HepG2 (cell line): ENCODE measurements around the gene DPP7. TPM values are rescaled to one million over a fixed set of nuclear protein-coding genes. Genes with fewer than 3 reads are reported as not detected.
"Not testable (repeated sequence)": the region's sequence is repeated elsewhere in the genome, so short reads cannot be mapped to it uniquely, and the experiment has no call there.

Source experiments
- ATAC-seq: fragments of 200-7000 bp; cut with Tn5 transposase; 3 replicates; pipeline ENCODE4 v1.9.1; 2020; ENCODE audit warnings: mild to moderate bottlenecking, moderate library complexity
- BruUV-seq: library from RNA; stranded (reverse); fragments of 400-500 nt; replicated peaks from 2 replicates; lab custom pipeline; 2021; lab: Mats Ljungman, UMichigan
- CTCF ChIA-PET: fragments of 300-600 bp; formaldehyde crosslinking; extraction: SDS; loops from one replicate; lab custom pipeline; 2021; ENCODE audit warnings: low total read pairs, inconsistent platforms, low intra/inter-chr PET ratio; lab: Yijun Ruan, JAX
- POLR2A ChIA-PET: fragments of 350-600 bp; sonication (Branson Sonifier 250); formaldehyde crosslinking; loops from one replicate; lab custom pipeline; 2020; ENCODE audit warnings: antibody characterized with exemption, inconsistent platforms; lab: Yijun Ruan, JAX
- DNase-seq: peaks from one replicate; pipeline ENCODE4 v3.0.0-alpha.2; 2015; ENCODE audit warnings: low spot score
- FAIRE-seq: peaks from 3 replicates; lab custom pipeline; 2011; peaks lifted over from hg19 to GRCh38; lab: Jason Lieb, UNC
- H2AFZ ChIP-seq: one replicate; pipeline ENCODE4 v1.6.1; 2011; ENCODE audit warnings: low read length, inconsistent platforms
- H3K27ac ChIP-seq: fragments of 300-600 bp; 3 replicates; pipeline ENCODE4 v1.8.0; 2011; ENCODE audit warnings: mixed run types, mild to moderate bottlenecking, mixed read lengths, low read length, inconsistent platforms; ENCODE audit not compliant: insufficient read depth; ENCODE audit errors: extremely low read length
- H3K27me3 ChIP-seq, 2 experiments: fragments of 200-600 bp in 1 of 2; 2 replicates in 1 of 2; 3 replicates in 1 of 2; pipeline versions ENCODE4 v1.6.0 to v1.8.0; 2011; ENCODE audit warnings: low read length in 2 of 2, mild to moderate bottlenecking in 2 of 2, moderate library complexity in 2 of 2, inconsistent platforms in 1 of 2; ENCODE audit not compliant: insufficient read depth in 2 of 2, control insufficient read depth in 1 of 2
- H3K36me3 ChIP-seq, 2 experiments: fragments of 200-600 bp in 1 of 2; replicated peaks in 1 of 2; 2 replicates in 1 of 2; 3 replicates in 1 of 2; pipeline versions ENCODE4 v1.5.1 to v1.8.0; 2011; ENCODE audit warnings: low read length in 2 of 2, inconsistent platforms in 1 of 2; ENCODE audit not compliant: insufficient read depth in 2 of 2, control insufficient read depth in 1 of 2
- H3K4me1 ChIP-seq: 2 replicates; pipeline ENCODE4 v1.5.1; 2012; ENCODE audit warnings: low read length, inconsistent platforms; ENCODE audit not compliant: insufficient read depth
- H3K4me2 ChIP-seq: 2 replicates; pipeline ENCODE4 v1.6.0; 2011; ENCODE audit warnings: low read depth, low read length, inconsistent platforms
- H3K4me3 ChIP-seq, 3 experiments: fragments of 200-600 bp in 1 of 3; sonication (generic), shearing (Covaris generic) in 1 of 3; replicated peaks in 1 of 3; 2 replicates each; pipeline ENCODE4 v1.5.1; 2011 to 2016; ENCODE audit warnings: low read length in 3 of 3, inconsistent platforms in 2 of 3, low read depth in 2 of 3, mild to moderate bottlenecking in 2 of 3, control low read depth in 1 of 3, mixed read lengths in 1 of 3; ENCODE audit not compliant: insufficient read depth in 1 of 3
- H3K79me2 ChIP-seq: one replicate; pipeline ENCODE4 v1.6.1; 2011; ENCODE audit warnings: low read length, inconsistent platforms; ENCODE audit not compliant: insufficient read depth
- H3K9ac ChIP-seq: 2 replicates; pipeline ENCODE4 v1.6.0; 2011; ENCODE audit warnings: mild to moderate bottlenecking, low read depth, low read length, inconsistent platforms; ENCODE audit not compliant: insufficient read depth
- H3K9me3 ChIP-seq: 2 replicates; pipeline ENCODE4 v1.5.1; 2012; ENCODE audit warnings: mild to moderate bottlenecking, low read length
- H4K20me1 ChIP-seq: 2 replicates; pipeline ENCODE4 v1.6.0; 2011; ENCODE audit warnings: inconsistent platforms, mild to moderate bottlenecking, low read length, moderate library complexity; ENCODE audit not compliant: insufficient read depth
- ADNP ChIP-seq: sonication (generic); formaldehyde crosslinking; IDR thresholded peaks from 2 replicates; pipeline ENCODE4 v1.4.0; 2020; ENCODE audit warnings: missing genetic modification reagents
- CC2D1A ChIP-seq: sonication (generic); formaldehyde crosslinking; IDR thresholded peaks from 2 replicates; pipeline ENCODE4 v1.8.1; 2023; ENCODE audit warnings: mild to moderate bottlenecking, missing genetic modification reagents
- ELF3 ChIP-seq: IDR thresholded peaks from 2 replicates; pipeline ENCODE4 v1.6.1; 2016; ENCODE audit warnings: missing genetic modification reagents, missing compliant biosample characterization
- EP300 ChIP-seq, 3 experiments: sonication (generic) in 1 of 3; formaldehyde crosslinking in 1 of 3; IDR thresholded peaks; 2 replicates each; pipeline versions ENCODE4 v1.5.1 to v1.6.1; 2011 to 2020; ENCODE audit warnings: low read depth in 2 of 3, low read length in 2 of 3, borderline replicate concordance in 1 of 3, improper control_type of control experiment in 1 of 3, mild to moderate bottlenecking in 1 of 3, missing genetic modification reagents in 1 of 3, moderate library complexity in 1 of 3
- HNRNPK ChIP-seq: fragments of 200-400 bp; formaldehyde crosslinking; IDR thresholded peaks from 2 replicates; pipeline ENCODE4 v1.6.1; 2018; ENCODE audit warnings: low read length, low read depth, moderate library complexity, mild to moderate bottlenecking; ENCODE audit not compliant: poor library complexity, severe bottlenecking
- KDM4B ChIP-seq: sonication (generic); formaldehyde crosslinking; IDR thresholded peaks from 2 replicates; pipeline ENCODE4 v1.4.0; 2020; ENCODE audit warnings: missing genetic modification reagents
- PRDM10 ChIP-seq: sonication (generic); formaldehyde crosslinking; IDR thresholded peaks from 2 replicates; pipeline ENCODE4 v1.4.0; 2020; ENCODE audit warnings: low read depth, missing genetic modification reagents
- RFX5 ChIP-seq: IDR thresholded peaks from 2 replicates; pipeline ENCODE4 v1.6.1; 2011; ENCODE audit warnings: low read depth, low read length, improper control_type of control experiment
- ZNF605 ChIP-seq: sonication (generic); formaldehyde crosslinking; IDR thresholded peaks from 2 replicates; pipeline ENCODE4 v1.8.0; 2022; ENCODE audit warnings: mild to moderate bottlenecking, missing genetic modification reagents
- ZNF770 ChIP-seq: sonication (generic); formaldehyde crosslinking; IDR thresholded peaks from 2 replicates; pipeline ENCODE4 v1.5.0; 2020; ENCODE audit warnings: mild to moderate bottlenecking, missing genetic modification reagents
- WGBS: methylation state at CpG from one replicate; pipeline ENCODE4 v1.1.6; 2017; ENCODE audit warnings: low lambda C conversion rate; 5-methylcytosine and 5-hydroxymethylcytosine counted together
- in situ Hi-C: cut with HindIII; loops from 2 replicates; pipeline ENCODE4 v1.10.0; 2017; ENCODE audit warnings: low pct_unique_long_range_greater_than_20kb; ENCODE audit not compliant: extremely low pct_ligation_motif_present
- intact Hi-C: fragments of 100-400 bp; cut with micrococcal nuclease; formaldehyde crosslinking; loops from one replicate; pipeline ENCODE4 v1.10.0; 2022; ENCODE audit not compliant: unreplicated experiment
- polyA plus RNA-seq, 8 experiments: library from polyadenylated mRNA; depleted of rRNA in 3 of 8; stranded (reverse) in 7 of 8; unstranded in 1 of 8; fragments of >200 nt; fragmentation: Illumina TruSeq in 4 of 8; extraction: Trizol in 4 of 8; gene quantifications; 2 replicates each; pipeline versions ENCODE4 v1.2.1 to v1.2.3, GENCODE V29; 2011 to 2016; ENCODE audit warnings: low read depth in 4 of 8, missing spikeins in 1 of 8, mixed read lengths in 1 of 8; ENCODE audit not compliant: insufficient read depth in 1 of 8
- total RNA-seq, 5 experiments: library from RNA; depleted of rRNA; stranded (reverse); fragments of >200 nt; fragmentation: Illumina TruSeq; extraction: Trizol; gene quantifications; 2 replicates each; pipeline ENCODE4 v1.2.3, GENCODE V29; 2016; ENCODE audit warnings: low read depth in 1 of 5
- TF ChIP-seq, protein P1 (sequence below): sonication (generic); formaldehyde crosslinking; conservative IDR thresholded peaks from 2 replicates; pipeline ENCODE4 v1.8.0; 2022; ENCODE audit warnings: missing genetic modification reagents

Gene DPP7
- total and polyA plus RNA-seq, 2 of the 13 experiments (the other 11 are each of a cell fraction or from before 2014, with no cell fraction given), result 1.2 to 4.5 TPM

- no peak for TF ChIP-seq CC2D1A
- no peak for TF ChIP-seq KDM4B
- TF ChIP-seq, protein P1, sequence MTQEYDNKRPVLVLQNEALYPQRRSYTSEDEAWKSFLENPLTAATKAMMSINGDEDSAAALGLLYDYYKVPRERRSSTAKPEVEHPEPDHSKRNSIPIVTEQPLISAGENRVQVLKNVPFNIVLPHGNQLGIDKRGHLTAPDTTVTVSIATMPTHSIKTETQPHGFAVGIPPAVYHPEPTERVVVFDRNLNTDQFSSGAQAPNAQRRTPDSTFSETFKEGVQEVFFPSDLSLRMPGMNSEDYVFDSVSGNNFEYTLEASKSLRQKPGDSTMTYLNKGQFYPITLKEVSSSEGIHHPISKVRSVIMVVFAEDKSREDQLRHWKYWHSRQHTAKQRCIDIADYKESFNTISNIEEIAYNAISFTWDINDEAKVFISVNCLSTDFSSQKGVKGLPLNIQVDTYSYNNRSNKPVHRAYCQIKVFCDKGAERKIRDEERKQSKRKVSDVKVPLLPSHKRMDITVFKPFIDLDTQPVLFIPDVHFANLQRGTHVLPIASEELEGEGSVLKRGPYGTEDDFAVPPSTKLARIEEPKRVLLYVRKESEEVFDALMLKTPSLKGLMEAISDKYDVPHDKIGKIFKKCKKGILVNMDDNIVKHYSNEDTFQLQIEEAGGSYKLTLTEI (CRISPR knock-in tag), result no peak
- TF ChIP-seq RFX5, result no peak
- TF ChIP-seq HNRNPK, result no peak
- no peak for TF ChIP-seq ZNF605 (CRISPR knock-in tag)
- TF ChIP-seq EP300 (IDR thresholded peaks at IDR 0.05; ENCODE audit: low read depth in 2 of 2, low read length in 2 of 2), result no peak
- no peak for TF ChIP-seq EP300 (CRISPR knock-in tag; IDR thresholded peaks at IDR 0.05; ENCODE audit: borderline replicate concordance)
- TF ChIP-seq ZNF770 (CRISPR knock-in tag), result no peak
- TF ChIP-seq ELF3 (CRISPR knock-in tag), result no peak
- no peak for TF ChIP-seq ADNP (CRISPR knock-in tag)
- no peak for TF ChIP-seq PRDM10
These were observed 8.9 kb upstream of the DPP7 start (continued) for GRCh38 chr9:137123468-137123837.

GRCh38 chr9:137122796-137123467, 8.4 kb upstream of the DPP7 start:
- H3K27me3 ChIP-seq, ATAC-seq, DNase-seq, H3K4me2 ChIP-seq, intact Hi-C loops, FAIRE-seq, H3K9ac ChIP-seq, H3K27ac ChIP-seq, H3K36me3 ChIP-seq, POLR2A ChIA-PET, H3K79me2 ChIP-seq, H2AFZ ChIP-seq, H3K9me3 ChIP-seq, in situ Hi-C loops, BruUV-seq, H3K4me3 ChIP-seq, H4K20me1 ChIP-seq: not testable (repeated sequence)
- H3K4me1 ChIP-seq, result peaks cover 29% of the 10 kb centered on the region
- CTCF ChIA-PET, result interaction anchor here (1.5 kb wide), 1 partner anchor 113 kb away, joined by 3 read pairs; no protein-coding TSS in a partner anchor
- WGBS, result 96% methylated on average over 16 of the region's 16 CpGs
